Measurements from ENCODE around the gene RNF145.
"Not testable (repeated sequence)": the region's sequence is repeated elsewhere in the genome, so short reads cannot be mapped to it uniquely, and the experiment has no call there.

- TF ChIP-seq EZH2 (IDR thresholded peaks at IDR 0.05; ENCODE audit: borderline replicate concordance, control insufficient read depth, low read depth, low read length); TCF7 (IDR thresholded peaks at IDR 0.05; ENCODE audit: borderline replicate concordance): not testable (repeated sequence)
These were observed 50.7 kb downstream of the RNF145 start for GRCh38 chr5:159158553-159159091.
